Endothelial cell (in vitro differentiated cells): ENCODE results near the gene PFDN2. TPM values are rescaled to one million over a fixed set of nuclear protein-coding genes. Genes with fewer than 3 reads are reported as not detected.

Experiments used
- DNase-seq: peaks from one replicate; pipeline ENCODE4 v3.0.0; 2021; ENCODE audit warnings: low spot score
- H3K27ac Mint-ChIP-seq: one replicate; pipeline ENCODE4 v1.8.0; 2021; ENCODE audit warnings: mixed read lengths, inconsistent platforms; ENCODE audit not compliant: unreplicated experiment
- H3K27me3 Mint-ChIP-seq: one replicate; pipeline ENCODE4 v1.8.0; 2021; ENCODE audit warnings: mild to moderate bottlenecking, moderate library complexity, mixed read lengths, inconsistent platforms; ENCODE audit not compliant: unreplicated experiment
- H3K36me3 Mint-ChIP-seq: one replicate; pipeline ENCODE4 v1.8.0; 2021; ENCODE audit warnings: mild to moderate bottlenecking, low read depth, mixed read lengths, inconsistent platforms; ENCODE audit not compliant: unreplicated experiment
- H3K4me1 Mint-ChIP-seq: one replicate; pipeline ENCODE4 v1.8.0; 2021; ENCODE audit warnings: mild to moderate bottlenecking, mixed read lengths, inconsistent platforms; ENCODE audit not compliant: unreplicated experiment
- H3K4me3 Mint-ChIP-seq: one replicate; pipeline ENCODE4 v1.8.0; 2021; ENCODE audit warnings: mild to moderate bottlenecking, mixed read lengths, inconsistent platforms; ENCODE audit not compliant: unreplicated experiment
- H3K9me3 Mint-ChIP-seq: one replicate; pipeline ENCODE4 v1.8.0; 2021; ENCODE audit warnings: mixed read lengths, inconsistent platforms; ENCODE audit not compliant: unreplicated experiment
- total RNA-seq: library from RNA; stranded (reverse); fragmentation: NEBNext Ultra II Directional; extraction: Animal tissue kit (Norgen Biotek cat#: 25700); gene quantifications from one replicate; pipeline ENCODE4 v1.2.1, GENCODE V29; 2021; ENCODE audit not compliant: unreplicated experiment
- TF ChIP-seq, protein P1 (sequence below): fragments of 200-600 bp; sonication (generic); IDR thresholded peaks from one replicate; pipeline ENCODE4 v1.5.0; 2021; ENCODE audit warnings: antibody characterized with exemption; ENCODE audit not compliant: unreplicated experiment

Gene PFDN2
- total RNA-seq, 1 donor from 2014 or later, result 73.8 TPM

DNA sequence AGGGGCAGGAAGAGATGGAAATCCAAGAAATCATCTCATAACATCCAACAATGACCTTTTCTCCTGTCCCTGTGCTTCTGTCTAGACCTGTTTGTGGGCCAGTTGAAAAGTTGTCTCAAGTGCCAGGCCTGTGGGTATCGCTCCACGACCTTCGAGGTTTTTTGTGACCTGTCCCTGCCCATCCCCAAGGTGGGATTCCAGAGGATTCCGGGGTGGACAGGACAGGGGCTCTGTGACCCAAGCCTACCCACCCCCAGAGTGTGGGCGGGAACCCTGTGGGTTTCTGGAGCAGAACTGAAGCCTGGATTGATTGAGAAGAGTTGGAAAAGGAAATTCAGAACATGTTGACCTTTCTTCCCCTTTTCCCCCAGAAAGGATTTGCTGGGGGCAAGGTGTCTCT lies 46.0 kb upstream of the PFDN2 start:
- peak overlapping the region; percentile 53 for H3K4me3 Mint-ChIP-seq
- H3K27ac Mint-ChIP-seq, result peak overlapping the region; percentile 61
- H3K9me3 Mint-ChIP-seq, result no peaks in the 10 kb centered on the region
- TF ChIP-seq, protein P1, sequence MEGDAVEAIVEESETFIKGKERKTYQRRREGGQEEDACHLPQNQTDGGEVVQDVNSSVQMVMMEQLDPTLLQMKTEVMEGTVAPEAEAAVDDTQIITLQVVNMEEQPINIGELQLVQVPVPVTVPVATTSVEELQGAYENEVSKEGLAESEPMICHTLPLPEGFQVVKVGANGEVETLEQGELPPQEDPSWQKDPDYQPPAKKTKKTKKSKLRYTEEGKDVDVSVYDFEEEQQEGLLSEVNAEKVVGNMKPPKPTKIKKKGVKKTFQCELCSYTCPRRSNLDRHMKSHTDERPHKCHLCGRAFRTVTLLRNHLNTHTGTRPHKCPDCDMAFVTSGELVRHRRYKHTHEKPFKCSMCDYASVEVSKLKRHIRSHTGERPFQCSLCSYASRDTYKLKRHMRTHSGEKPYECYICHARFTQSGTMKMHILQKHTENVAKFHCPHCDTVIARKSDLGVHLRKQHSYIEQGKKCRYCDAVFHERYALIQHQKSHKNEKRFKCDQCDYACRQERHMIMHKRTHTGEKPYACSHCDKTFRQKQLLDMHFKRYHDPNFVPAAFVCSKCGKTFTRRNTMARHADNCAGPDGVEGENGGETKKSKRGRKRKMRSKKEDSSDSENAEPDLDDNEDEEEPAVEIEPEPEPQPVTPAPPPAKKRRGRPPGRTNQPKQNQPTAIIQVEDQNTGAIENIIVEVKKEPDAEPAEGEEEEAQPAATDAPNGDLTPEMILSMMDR, result no peak
- DNase-seq, result no peak
- peaks cover 17% of the 10 kb centered on the region for H3K27me3 Mint-ChIP-seq
- peaks cover 40% of the 10 kb centered on the region for H3K4me1 Mint-ChIP-seq
- peaks cover 25% of the 10 kb centered on the region for H3K36me3 Mint-ChIP-seq

DNA sequence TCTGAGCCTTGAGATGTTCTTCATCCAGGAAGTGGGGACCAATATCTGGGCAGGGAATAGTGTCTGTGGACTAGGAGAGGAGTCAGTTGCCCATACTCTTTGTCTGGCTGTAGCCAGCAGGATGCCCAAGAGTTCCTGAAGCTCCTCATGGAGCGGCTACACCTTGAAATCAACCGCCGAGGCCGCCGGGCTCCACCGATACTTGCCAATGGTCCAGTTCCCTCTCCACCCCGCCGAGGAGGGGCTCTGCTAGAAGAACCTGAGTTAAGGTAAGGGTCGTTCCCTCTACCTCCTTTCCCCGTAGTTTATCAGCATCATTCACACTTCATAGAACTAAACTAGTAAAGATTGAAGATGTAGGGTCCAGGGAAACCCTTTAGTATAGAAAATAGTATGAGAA lies 45.0 kb upstream of the PFDN2 start:
- Mint-ChIP-seq H3K27me3 (peaks cover 21% of the 10 kb centered on the region), H3K9me3 (no peaks in the 10 kb centered on the region), H3K4me1 (peaks cover 49% of the 10 kb centered on the region), H3K4me3 (peak overlapping the region; percentile 66), H3K36me3 (peaks cover 30% of the 10 kb centered on the region), H3K27ac (peak overlapping the region; percentile 75)
- TF ChIP-seq, protein P1, result no peak
- DNase-seq, result no peak

DNA sequence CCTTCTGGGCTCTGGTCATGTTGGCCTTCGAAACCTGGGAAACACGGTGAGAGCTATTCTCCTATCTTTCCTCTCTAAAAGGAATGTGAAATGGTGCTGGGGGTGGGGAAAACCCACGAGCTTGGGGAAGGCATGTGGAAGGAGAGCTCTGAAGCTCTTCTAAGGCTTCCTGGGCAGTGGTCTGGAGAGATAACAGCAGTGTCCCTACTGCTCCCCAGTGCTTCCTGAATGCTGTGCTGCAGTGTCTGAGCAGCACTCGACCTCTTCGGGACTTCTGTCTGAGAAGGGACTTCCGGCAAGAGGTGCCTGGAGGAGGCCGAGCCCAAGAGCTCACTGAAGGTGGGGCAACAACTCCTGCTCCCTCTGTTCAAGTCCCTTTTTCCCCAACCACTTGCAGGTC lies 44.2 kb upstream of the PFDN2 start:
- Mint-ChIP-seq H3K27ac (peak overlapping the region; percentile 75), H3K9me3 (no peaks in the 10 kb centered on the region), H3K27me3 (peaks cover 21% of the 10 kb centered on the region), H3K36me3 (peaks cover 38% of the 10 kb centered on the region), H3K4me3 (peak overlapping the region; percentile 67), H3K4me1 (peaks cover 46% of the 10 kb centered on the region)
- no peak for DNase-seq
- TF ChIP-seq, protein P1, result no peak

DNA sequence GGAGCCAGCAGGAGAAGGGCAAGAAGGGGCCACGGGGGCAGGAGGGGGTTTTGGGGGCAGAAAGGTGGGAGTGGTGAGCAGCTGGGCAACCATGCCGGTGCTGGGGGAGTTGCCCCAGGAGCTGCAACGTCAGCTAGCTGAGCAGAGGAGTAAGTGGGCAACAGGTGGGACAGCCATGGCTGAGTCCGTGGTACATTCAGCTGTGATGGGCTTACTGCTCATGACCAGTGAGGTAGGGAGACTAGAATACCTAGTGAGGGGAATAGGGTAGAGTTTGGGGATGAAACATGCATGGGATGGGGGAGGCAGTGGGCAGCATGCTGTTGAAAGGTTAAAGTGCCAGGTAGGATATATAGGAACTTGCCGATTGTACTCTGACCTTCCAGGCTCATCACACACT lies 43.8 kb upstream of the PFDN2 start:
- no peak for DNase-seq
- Mint-ChIP-seq H3K4me1 (peaks cover 43% of the 10 kb centered on the region), H3K27ac (peak overlapping the region; percentile 75), H3K4me3 (peak overlapping the region; percentile 67), H3K36me3 (peaks cover 41% of the 10 kb centered on the region), H3K9me3 (no peaks in the 10 kb centered on the region), H3K27me3 (peaks cover 19% of the 10 kb centered on the region)
- TF ChIP-seq, protein P1, result no peak

DNA sequence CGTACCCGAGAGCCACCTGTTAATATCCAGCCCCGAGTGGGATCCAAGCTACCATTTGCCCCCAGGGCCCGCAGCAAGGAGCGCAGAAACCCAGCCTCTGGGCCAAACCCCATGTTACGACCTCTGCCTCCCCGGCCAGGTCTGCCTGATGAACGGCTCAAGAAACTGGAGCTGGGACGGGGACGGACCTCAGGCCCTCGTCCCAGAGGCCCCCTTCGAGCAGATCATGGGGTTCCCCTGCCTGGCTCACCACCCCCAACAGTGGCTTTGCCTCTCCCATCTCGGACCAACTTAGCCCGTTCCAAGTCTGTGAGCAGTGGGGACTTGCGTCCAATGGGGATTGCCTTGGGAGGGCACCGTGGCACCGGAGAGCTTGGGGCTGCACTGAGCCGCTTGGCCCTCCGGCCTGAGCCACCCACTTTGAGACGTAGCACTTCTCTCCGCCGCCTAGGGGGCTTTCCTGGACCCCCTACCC lies 42.9 kb upstream of the PFDN2 start:
- H3K27ac Mint-ChIP-seq, result no peak overlapping the region
- TF ChIP-seq, protein P1, result no peak
- DNase-seq, result no peak
- peaks cover 45% of the 10 kb centered on the region for H3K4me1 Mint-ChIP-seq
- peaks cover 43% of the 10 kb centered on the region for H3K36me3 Mint-ChIP-seq
- peaks cover 20% of the 10 kb centered on the region for H3K27me3 Mint-ChIP-seq
- no peaks in the 10 kb centered on the region for H3K9me3 Mint-ChIP-seq
- peak overlapping the region; percentile 92 for H3K4me3 Mint-ChIP-seq
